PC-3 (cell line): ENCODE data around the gene TRIM14. TPM values are rescaled to one million over a fixed set of nuclear protein-coding genes. Genes with fewer than 3 reads are reported as not detected.
"Not testable (repeated sequence)": the region's sequence is repeated elsewhere in the genome, so short reads cannot be mapped to it uniquely, and the experiment has no call there.

ENCODE experiments used
- ATAC-seq: fragments of 200-7000 bp; cut with Tn5 transposase; 2 replicates; pipeline ENCODE4 v1.9.1; 2020; ENCODE audit warnings: mild to moderate bottlenecking, moderate library complexity
- BruUV-seq: library from RNA; stranded (reverse); fragments of 400-500 nt; replicated peaks from 2 replicates; lab custom pipeline; 2021; lab: Mats Ljungman, UMichigan
- CTCF ChIA-PET: fragments of 300-600 bp; sonication (Branson Sonifier 250); formaldehyde crosslinking; loops from one replicate; lab custom pipeline; 2022; ENCODE audit warnings: antibody characterized with exemption; lab: Charles Lee
- POLR2A ChIA-PET: fragments of 300-600 bp; sonication (Branson Sonifier 250); formaldehyde crosslinking; loops from one replicate; lab custom pipeline; 2022; ENCODE audit warnings: antibody characterized with exemption; ENCODE audit not compliant: unreplicated experiment; lab: Charles Lee
- DNase-seq: peaks from one replicate; pipeline ENCODE4 v3.0.0-alpha.2; 2015
- H2AFZ ChIP-seq: fragments of 300-600 bp; sonication (generic); 2 replicates; pipeline ENCODE4 v1.6.0; 2016; ENCODE audit warnings: antibody characterized with exemption, low read length
- H3F3A ChIP-seq: fragments of 300-600 bp; sonication (generic); one replicate; pipeline ENCODE4 v1.6.0; 2017; ENCODE audit warnings: antibody characterized with exemption, low read length, control low read depth, mild to moderate bottlenecking; ENCODE audit not compliant: unreplicated experiment
- H3K27ac ChIP-seq: fragments of 300-600 bp; sonication (generic); 2 replicates; pipeline ENCODE4 v1.5.1; 2016; ENCODE audit warnings: mild to moderate bottlenecking, low read length
- H3K27me3 ChIP-seq: fragments of 300-600 bp; sonication (generic); 2 replicates; pipeline ENCODE4 v1.6.1; 2016; ENCODE audit warnings: low read length, mixed read lengths
- H3K36me3 ChIP-seq: fragments of 300-600 bp; sonication (generic); 2 replicates; pipeline ENCODE4 v1.6.1; 2016; ENCODE audit warnings: low read depth, mixed run types, low read length, mixed read lengths
- H3K4me1 ChIP-seq: fragments of 300-600 bp; sonication (generic); 2 replicates; pipeline ENCODE4 v1.5.1; 2016; ENCODE audit warnings: low read length; ENCODE audit not compliant: insufficient read depth
- H3K4me2 ChIP-seq: fragments of 300-600 bp; sonication (generic); 2 replicates; pipeline ENCODE4 v1.6.0; 2016; ENCODE audit warnings: low read length
- H3K4me3 ChIP-seq: fragments of 300-600 bp; sonication (generic); 2 replicates; pipeline ENCODE4 v1.5.1; 2016; ENCODE audit warnings: mild to moderate bottlenecking, low read length, mixed read lengths
- H3K79me2 ChIP-seq: fragments of 300-600 bp; sonication (generic); 2 replicates; pipeline ENCODE4 v1.6.1; 2017; ENCODE audit warnings: low read length, mixed read lengths
- H3K9ac ChIP-seq: fragments of 300-600 bp; sonication (generic); 2 replicates; pipeline ENCODE4 v1.6.0; 2016; ENCODE audit warnings: mild to moderate bottlenecking, low read length
- H3K9me2 ChIP-seq: fragments of 300-600 bp; sonication (generic); replicated peaks from 2 replicates; pipeline ENCODE4 v1.6.1; 2016; ENCODE audit warnings: mixed run types, low read length, mixed read lengths
- H3K9me3 ChIP-seq: fragments of 300-600 bp; sonication (generic); 2 replicates; pipeline ENCODE4 v1.6.1; 2016; ENCODE audit warnings: low read length, mixed read lengths
- H4K20me1 ChIP-seq: fragments of 300-600 bp; sonication (generic); 2 replicates; pipeline ENCODE4 v1.6.1; 2016; ENCODE audit warnings: low read length, mixed read lengths
- EZH2 ChIP-seq: fragments of 300-600 bp; sonication (generic); IDR thresholded peaks from one replicate; pipeline ENCODE4 v1.6.1; 2017; ENCODE audit warnings: antibody characterized with exemption, mild to moderate bottlenecking, low read length; ENCODE audit not compliant: unreplicated experiment
- EZH2phosphoT487 ChIP-seq: fragments of 300-600 bp; sonication (generic); IDR thresholded peaks from 2 replicates; pipeline ENCODE4 v1.6.1; 2018; ENCODE audit warnings: mild to moderate bottlenecking, antibody characterized with exemption, low read length, borderline replicate concordance
- intact Hi-C: fragments of 100-400 bp; cut with micrococcal nuclease; formaldehyde crosslinking; loops from 2 replicates; pipeline ENCODE4 v1.9.0; 2023
- total RNA-seq: library from RNA; depleted of rRNA; stranded (reverse); fragments of >200 nt; gene quantifications from 2 replicates; pipeline ENCODE4 v1.2.3, GENCODE V29; 2014
- TF ChIP-seq, protein P1 (sequence below): fragments of 300-600 bp; sonication (generic); conservative IDR thresholded peaks from 2 replicates; pipeline ENCODE4 v1.5.1; 2017; ENCODE audit warnings: antibody characterized with exemption, low read depth, mild to moderate bottlenecking, low read length

TRIM14 gene
- total RNA-seq, 1 experiment from 2014 or later = 11.2 TPM

DNA sequence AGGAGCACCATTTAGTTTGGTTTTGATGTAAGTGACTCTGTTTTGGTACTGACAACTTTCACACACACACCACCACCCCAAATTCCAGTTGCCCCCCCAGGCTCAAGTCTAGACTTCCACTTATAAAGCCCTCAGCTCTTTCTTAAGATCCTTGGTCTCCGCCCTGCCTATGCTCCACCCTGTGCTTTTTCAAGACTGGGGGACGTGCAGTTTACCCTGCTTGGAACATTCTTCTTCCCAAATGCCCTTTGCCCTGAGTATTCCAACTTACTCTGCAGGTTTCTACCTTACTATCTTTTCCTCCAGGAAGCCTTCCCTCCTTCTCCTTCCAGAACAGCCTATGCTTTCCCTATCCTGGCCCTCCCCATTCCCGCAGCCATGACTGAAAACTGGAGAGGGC, 1.5 kb upstream of the TRIM14 start:
- CTCF ChIA-PET = interaction anchor here (0.6 kb wide), 1 partner anchor 110 kb away, joined by 3 read pairs; no protein-coding TSS in a partner anchor
- peak overlapping the region; percentile 57 for H2AFZ ChIP-seq
- H3K4me2 ChIP-seq = peak overlapping the region; percentile 38; the same call in 1 of the 2 replicates
- intact Hi-C loops = loop anchor here (5.0 kb wide), 1 partner anchor 37 kb away; no protein-coding TSS in a partner anchor
- H3K9me3 ChIP-seq = no peaks in the 10 kb centered on the region
- H3K4me3 ChIP-seq = no peak overlapping the region
- no peaks in the 10 kb centered on the region for H4K20me1 ChIP-seq
- no peak for DNase-seq
- TF ChIP-seq EZH2phosphoT487 (no peak), EZH2 (no peak)
- TF ChIP-seq, protein P1, sequence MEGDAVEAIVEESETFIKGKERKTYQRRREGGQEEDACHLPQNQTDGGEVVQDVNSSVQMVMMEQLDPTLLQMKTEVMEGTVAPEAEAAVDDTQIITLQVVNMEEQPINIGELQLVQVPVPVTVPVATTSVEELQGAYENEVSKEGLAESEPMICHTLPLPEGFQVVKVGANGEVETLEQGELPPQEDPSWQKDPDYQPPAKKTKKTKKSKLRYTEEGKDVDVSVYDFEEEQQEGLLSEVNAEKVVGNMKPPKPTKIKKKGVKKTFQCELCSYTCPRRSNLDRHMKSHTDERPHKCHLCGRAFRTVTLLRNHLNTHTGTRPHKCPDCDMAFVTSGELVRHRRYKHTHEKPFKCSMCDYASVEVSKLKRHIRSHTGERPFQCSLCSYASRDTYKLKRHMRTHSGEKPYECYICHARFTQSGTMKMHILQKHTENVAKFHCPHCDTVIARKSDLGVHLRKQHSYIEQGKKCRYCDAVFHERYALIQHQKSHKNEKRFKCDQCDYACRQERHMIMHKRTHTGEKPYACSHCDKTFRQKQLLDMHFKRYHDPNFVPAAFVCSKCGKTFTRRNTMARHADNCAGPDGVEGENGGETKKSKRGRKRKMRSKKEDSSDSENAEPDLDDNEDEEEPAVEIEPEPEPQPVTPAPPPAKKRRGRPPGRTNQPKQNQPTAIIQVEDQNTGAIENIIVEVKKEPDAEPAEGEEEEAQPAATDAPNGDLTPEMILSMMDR = no peak
- H3K79me2 ChIP-seq = peaks cover 15% of the 10 kb centered on the region
- H3K27me3 ChIP-seq = no peaks in the 10 kb centered on the region
- BruUV-seq = no TSS peak
- H3K9ac ChIP-seq = no peak overlapping the region
- H3K27ac ChIP-seq = no peak overlapping the region
- no peaks in the 10 kb centered on the region for H3K36me3 ChIP-seq
- no peaks in the 10 kb centered on the region for H3F3A ChIP-seq
- no peak for ATAC-seq
- POLR2A ChIA-PET = no interaction called here
- H3K4me1 ChIP-seq = peaks cover 16% of the 10 kb centered on the region
- H3K9me2 ChIP-seq = no peaks in the 10 kb centered on the region

- H3K36me3 ChIP-seq = no peaks in the 10 kb centered on the region
- H3K9me2 ChIP-seq = no peaks in the 10 kb centered on the region
- peaks cover 16% of the 10 kb centered on the region for H3K4me1 ChIP-seq
- ChIA-PET POLR2A (interaction anchor here (0.7 kb wide), 1 partner anchor 151 kb away, joined by 3 read pairs; no protein-coding TSS in a partner anchor), CTCF (no interaction called here)
- H3K79me2 ChIP-seq = peaks cover 15% of the 10 kb centered on the region
- no peaks in the 10 kb centered on the region for H3K27me3 ChIP-seq
- BruUV-seq = TSS peak; percentile 57
- H3K4me2 ChIP-seq = peak overlapping the region; percentile 98
- H3K9ac ChIP-seq = peak overlapping the region; percentile 84
- H3F3A ChIP-seq = no peaks in the 10 kb centered on the region
- DNase-seq (peak; percentile 38), ATAC-seq (peak; percentile 52)
- intact Hi-C loops = loop anchor here (2.0 kb wide), 2 partner anchors 75 to 145 kb away; partner anchors contain the start of gene CORO2A
- no peaks in the 10 kb centered on the region for H3K9me3 ChIP-seq
- H2AFZ ChIP-seq = peak overlapping the region; percentile 98
- no peak for TF ChIP-seq EZH2phosphoT487
- TF ChIP-seq, protein P1 = peak; percentile 49; the same call in 1 of the 2 replicates
- H4K20me1 ChIP-seq = no peaks in the 10 kb centered on the region
- H3K4me3 ChIP-seq = peak overlapping the region; percentile 88
- peak overlapping the region; percentile 30 for H3K27ac ChIP-seq
These were observed 910 bp downstream of the TRIM14 start for GRCh38 chr9:98117984-98118639.

- H3K9me2 ChIP-seq, H3K27ac ChIP-seq, H3K36me3 ChIP-seq, POLR2A ChIA-PET, H3K9me3 ChIP-seq, H3K4me2 ChIP-seq, intact Hi-C loops, H4K20me1 ChIP-seq, H3K27me3 ChIP-seq, H2AFZ ChIP-seq, CTCF ChIA-PET, H3F3A ChIP-seq, ATAC-seq, H3K4me3 ChIP-seq, BruUV-seq, DNase-seq, H3K9ac ChIP-seq: not testable (repeated sequence)
- peaks cover 16% of the 10 kb centered on the region for H3K4me1 ChIP-seq
- H3K79me2 ChIP-seq = peaks cover 15% of the 10 kb centered on the region
These were observed 1.9 kb downstream of the TRIM14 start for GRCh38 chr9:98117097-98117496.
